GM12878 (cell line): ENCODE data around the gene NRP2. TPM values are rescaled to one million over a fixed set of nuclear protein-coding genes. Genes with fewer than 3 reads are reported as not detected.

Experiments used
- ATAC-seq: fragments of 200-7000 bp; cut with Tn5 transposase; 3 replicates; pipeline ENCODE4 v1.9.1; 2020; ENCODE audit warnings: mild to moderate bottlenecking, moderate library complexity
- BruUV-seq: library from RNA; stranded (reverse); fragments of 400-500 nt; replicated peaks from 2 replicates; lab custom pipeline; 2021; lab: Mats Ljungman, UMichigan
- CTCF ChIA-PET: fragments of 300-600 bp; sonication (Branson Sonifier 250); formaldehyde crosslinking; extraction: SDS; loops from one replicate; lab custom pipeline; 2021; ENCODE audit warnings: inconsistent platforms; lab: Yijun Ruan, JAX
- POLR2A ChIA-PET: fragments of 350-600 bp; formaldehyde crosslinking; extraction: SDS; loops from one replicate; lab custom pipeline; 2021; ENCODE audit warnings: inconsistent platforms; lab: Charles Lee
- RAD21 ChIA-PET: fragments of 300-600 bp; sonication (Branson Sonifier 250); formaldehyde crosslinking; loops from one replicate; lab custom pipeline; 2023; ENCODE audit warnings: antibody characterized with exemption; ENCODE audit not compliant: unreplicated experiment; lab: Charles Lee
- SMC1A ChIA-PET: fragments of 300-600 bp; sonication (Branson Sonifier 250); formaldehyde crosslinking; loops from one replicate; lab custom pipeline; 2023; ENCODE audit not compliant: unreplicated experiment, uncharacterized antibody; lab: Charles Lee
- DNase-seq: peaks from one replicate; pipeline ENCODE4 v3.0.0-alpha.2; 2011; ENCODE audit warnings: low read depth, low spot score
- FAIRE-seq: peaks from 3 replicates; lab custom pipeline; 2011; peaks lifted over from hg19 to GRCh38; lab: Jason Lieb, UNC
- H2AFZ ChIP-seq: 2 replicates; pipeline ENCODE4 v1.6.0; 2011; ENCODE audit warnings: low read depth, low read length, control low read depth; ENCODE audit not compliant: control insufficient read depth
- H3K27ac ChIP-seq: 2 replicates; pipeline ENCODE4 v1.5.1; 2011; ENCODE audit warnings: control low read depth; ENCODE audit not compliant: control insufficient read depth, insufficient read depth
- H3K27me3 ChIP-seq, 2 experiments: replicated peaks in 1 of 2; 2 replicates each; pipeline versions ENCODE4 v1.6.0 to v1.6.1; 2011; ENCODE audit warnings: low read length in 1 of 2; ENCODE audit not compliant: control insufficient read depth in 2 of 2, insufficient read depth in 2 of 2
- H3K36me3 ChIP-seq, 2 experiments: 2 replicates each; pipeline ENCODE4 v1.5.1; 2011; ENCODE audit warnings: low read length in 1 of 2; ENCODE audit not compliant: control insufficient read depth in 2 of 2, insufficient read depth in 2 of 2
- H3K4me1 ChIP-seq: 2 replicates; pipeline ENCODE4 v1.6.1; 2011; ENCODE audit warnings: mild to moderate bottlenecking, low read length, moderate library complexity, mixed read lengths; ENCODE audit not compliant: control insufficient read depth, insufficient read depth
- H3K4me2 ChIP-seq: 2 replicates; pipeline ENCODE4 v1.6.0; 2011; ENCODE audit warnings: control low read depth; ENCODE audit not compliant: control insufficient read depth, insufficient read depth
- H3K4me3 ChIP-seq: fragments of 200-600 bp; sonication (generic); 2 replicates; pipeline ENCODE4 v1.5.1; 2016
- H3K79me2 ChIP-seq: 2 replicates; pipeline ENCODE4 v1.6.0; 2011; ENCODE audit warnings: low read length; ENCODE audit not compliant: control insufficient read depth, insufficient read depth
- H3K9ac ChIP-seq: 2 replicates; pipeline ENCODE4 v1.8.0; 2011; ENCODE audit warnings: low read length, control low read depth, mixed read lengths; ENCODE audit not compliant: control insufficient read depth, insufficient read depth
- H3K9me3 ChIP-seq: replicated peaks from 3 replicates; pipeline ENCODE4 v1.5.1; 2011; ENCODE audit warnings: mild to moderate bottlenecking, low read length; ENCODE audit not compliant: control insufficient read depth, insufficient read depth
- H4K20me1 ChIP-seq: 2 replicates; pipeline ENCODE4 v1.6.0; 2011; ENCODE audit not compliant: control insufficient read depth, insufficient read depth
- ASH2L ChIP-seq: fragments of 300-600, 200-600 bp; sonication (generic); IDR thresholded peaks from 2 replicates; pipeline ENCODE4 v1.6.1; 2017; ENCODE audit warnings: low read depth, mild to moderate bottlenecking, borderline replicate concordance
- BCL11A ChIP-seq: IDR thresholded peaks from 2 replicates; pipeline ENCODE4 v1.6.1; 2011; ENCODE audit warnings: low read depth, low read length
- BMI1 ChIP-seq: fragments of 450-650 bp; IDR thresholded peaks from 2 replicates; pipeline ENCODE4 v1.6.1; 2016; ENCODE audit warnings: mild to moderate bottlenecking, moderate library complexity, borderline replicate concordance
- CBX3 ChIP-seq: fragments of 200-600 bp; sonication (generic); IDR thresholded peaks from 2 replicates; pipeline ENCODE4 v1.6.1; 2016; ENCODE audit warnings: low read depth, borderline replicate concordance
- CBX5 ChIP-seq: sonication (generic); IDR thresholded peaks from 2 replicates; pipeline ENCODE4 v1.6.1; 2016; ENCODE audit warnings: low read depth, moderate library complexity, mild to moderate bottlenecking, inconsistent platforms
- ESRRA ChIP-seq: IDR thresholded peaks from 2 replicates; pipeline ENCODE4 v1.6.1; 2012; ENCODE audit warnings: mild to moderate bottlenecking, low read length, improper control_type of control experiment
- EZH2 ChIP-seq: IDR thresholded peaks from 2 replicates; pipeline ENCODE4 v1.6.1; 2012; ENCODE audit warnings: low read depth, mild to moderate bottlenecking, control low read depth, inconsistent platforms, low read length, borderline replicate concordance; ENCODE audit not compliant: control insufficient read depth
- PAX5 ChIP-seq: IDR thresholded peaks from 2 replicates; pipeline ENCODE4 v1.6.1; 2011; ENCODE audit warnings: low read depth, low read length, borderline replicate concordance
- PKNOX1 ChIP-seq: fragments of 450-650 bp; IDR thresholded peaks from 2 replicates; pipeline ENCODE4 v1.6.1; 2016; ENCODE audit warnings: mild to moderate bottlenecking
- PRDM15 ChIP-seq: fragments of 450-650 bp; formaldehyde crosslinking; IDR thresholded peaks from 2 replicates; pipeline ENCODE4 v1.4.0; 2020; ENCODE audit warnings: mild to moderate bottlenecking, moderate library complexity
- RAD51 ChIP-seq: fragments of 450-650 bp; IDR thresholded peaks from 2 replicates; pipeline ENCODE4 v1.6.1; 2016; ENCODE audit warnings: moderate library complexity, mild to moderate bottlenecking, inconsistent platforms
- SP1 ChIP-seq: IDR thresholded peaks from one replicate; pipeline ENCODE4 v1.6.1; 2011; ENCODE audit warnings: low read depth, low read length
- SPI1 ChIP-seq: IDR thresholded peaks from 2 replicates; pipeline ENCODE4 v1.6.1; 2011; ENCODE audit warnings: low read depth, mild to moderate bottlenecking, low read length, moderate library complexity, borderline replicate concordance; ENCODE audit not compliant: insufficient read depth
- WGBS: methylation state at CpG from one replicate; pipeline ENCODE4 v1.1.6; 2016; ENCODE audit warnings: low lambda C conversion rate; ENCODE audit not compliant: insufficient replicate concordance, insufficient coverage; ENCODE audit errors: missing lambda C conversion rate; 5-methylcytosine and 5-hydroxymethylcytosine counted together
- in situ Hi-C: fragments of 300-500 bp; cut with MboI; formaldehyde crosslinking; loops from 9 replicates; pipeline ENCODE4 v1.14.3; 2018; ENCODE audit warnings: mixed read lengths
- intact Hi-C: fragments of 100-400 bp; cut with micrococcal nuclease; formaldehyde crosslinking; loops from one replicate; pipeline ENCODE4 v1.14.2; 2022; ENCODE audit not compliant: unreplicated experiment
- polyA plus RNA-seq, 11 experiments: library from polyadenylated mRNA; depleted of rRNA in 4 of 11; unstranded in 6 of 11; stranded (reverse) in 5 of 11; fragments of >200 nt; fragmentation: Nextera tagmentation in 4 of 11; fragmentation: Illumina TruSeq in 1 of 11; extraction: Ambion mirVana in 4 of 11; extraction: Trizol in 1 of 11; gene quantifications; 1 replicate in 1 of 11; 2 replicates in 10 of 11; pipeline versions ENCODE4 v1.2.1 to v1.2.3, GENCODE V29; 2011 to 2016; ENCODE audit warnings: inconsistent platforms in 2 of 11, missing spikeins in 2 of 11, low read depth in 1 of 11
- total RNA-seq, 4 experiments: library from RNA; depleted of rRNA in 3 of 4; stranded (reverse); fragments of >200 nt in 3 of 4; fragmentation: Illumina TruSeq in 1 of 4; extraction: Trizol in 1 of 4; gene quantifications; 2 replicates each; pipeline versions ENCODE4 v1.2.1 to v1.2.3, GENCODE V29; 2013 to 2021
- TF ChIP-seq, protein P1 (sequence below): IDR thresholded peaks from 2 replicates; pipeline ENCODE4 v1.6.1; 2011; ENCODE audit warnings: borderline replicate concordance, low read depth, mild to moderate bottlenecking, moderate library complexity, low read length; ENCODE audit not compliant: insufficient read depth, poor library complexity, severe bottlenecking
- TF ChIP-seq, protein P2 (sequence below): fragments of 450-650 bp; IDR thresholded peaks from 2 replicates; pipeline ENCODE4 v1.6.1; 2017; ENCODE audit warnings: mild to moderate bottlenecking
- TF ChIP-seq, protein P3 (sequence below): fragments of 450-650 bp; IDR thresholded peaks from 2 replicates; pipeline ENCODE4 v1.6.1; 2014; ENCODE audit warnings: mild to moderate bottlenecking

The NRP2 gene
- total and polyA plus RNA-seq, 10 of the 15 experiments (the other 5 are each of a cell fraction or from before 2014, with no cell fraction given): 0.06 to 1.2 (median 0.46) TPM

GRCh38 chr2:205656461-205656860, 25.8 kb upstream of the NRP2 start:
- Histone ChIP-seq H3K4me1 (no peaks in the 10 kb centered on the region; the same call in 1 of the 2 replicates), H3K9ac (no peak overlapping the region), H3K27ac (no peak overlapping the region), H2AFZ (no peak overlapping the region), H4K20me1 (no peaks in the 10 kb centered on the region), H3K79me2 (no peaks in the 10 kb centered on the region), H3K36me3 (no peaks in the 10 kb centered on the region), H3K4me3 (no peak overlapping the region), H3K27me3 (peaks cover 0 to 7% of the 10 kb centered on the region in 2 experiments; a peak in 3 of 4 replicates), H3K9me3 (no peaks in the 10 kb centered on the region), H3K4me2 (no peak overlapping the region)
- DNase-seq: no peak
- ChIA-PET SMC1A (no interaction called here), POLR2A (no interaction called here), CTCF (no interaction called here), RAD21 (no interaction called here)
- 19% methylated on average over 7 of the region's 7 CpGs for WGBS
- no peak for ATAC-seq
- BruUV-seq: no TSS peak
- in situ Hi-C loops (no loop called here), intact Hi-C loops (no loop called here)
- no peak for FAIRE-seq
- TF ChIP-seq PKNOX1: no peak
- TF ChIP-seq PAX5: no peak
- TF ChIP-seq, protein P1, sequence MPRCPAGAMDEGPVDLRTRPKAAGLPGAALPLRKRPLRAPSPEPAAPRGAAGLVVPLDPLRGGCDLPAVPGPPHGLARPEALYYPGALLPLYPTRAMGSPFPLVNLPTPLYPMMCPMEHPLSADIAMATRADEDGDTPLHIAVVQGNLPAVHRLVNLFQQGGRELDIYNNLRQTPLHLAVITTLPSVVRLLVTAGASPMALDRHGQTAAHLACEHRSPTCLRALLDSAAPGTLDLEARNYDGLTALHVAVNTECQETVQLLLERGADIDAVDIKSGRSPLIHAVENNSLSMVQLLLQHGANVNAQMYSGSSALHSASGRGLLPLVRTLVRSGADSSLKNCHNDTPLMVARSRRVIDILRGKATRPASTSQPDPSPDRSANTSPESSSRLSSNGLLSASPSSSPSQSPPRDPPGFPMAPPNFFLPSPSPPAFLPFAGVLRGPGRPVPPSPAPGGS: no peak
- TF ChIP-seq PRDM15: no peak
- TF ChIP-seq, protein P2, sequence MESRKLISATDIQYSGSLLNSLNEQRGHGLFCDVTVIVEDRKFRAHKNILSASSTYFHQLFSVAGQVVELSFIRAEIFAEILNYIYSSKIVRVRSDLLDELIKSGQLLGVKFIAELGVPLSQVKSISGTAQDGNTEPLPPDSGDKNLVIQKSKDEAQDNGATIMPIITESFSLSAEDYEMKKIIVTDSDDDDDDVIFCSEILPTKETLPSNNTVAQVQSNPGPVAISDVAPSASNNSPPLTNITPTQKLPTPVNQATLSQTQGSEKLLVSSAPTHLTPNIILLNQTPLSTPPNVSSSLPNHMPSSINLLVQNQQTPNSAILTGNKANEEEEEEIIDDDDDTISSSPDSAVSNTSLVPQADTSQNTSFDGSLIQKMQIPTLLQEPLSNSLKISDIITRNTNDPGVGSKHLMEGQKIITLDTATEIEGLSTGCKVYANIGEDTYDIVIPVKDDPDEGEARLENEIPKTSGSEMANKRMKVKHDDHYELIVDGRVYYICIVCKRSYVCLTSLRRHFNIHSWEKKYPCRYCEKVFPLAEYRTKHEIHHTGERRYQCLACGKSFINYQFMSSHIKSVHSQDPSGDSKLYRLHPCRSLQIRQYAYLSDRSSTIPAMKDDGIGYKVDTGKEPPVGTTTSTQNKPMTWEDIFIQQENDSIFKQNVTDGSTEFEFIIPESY: no peak
- TF ChIP-seq, protein P3, sequence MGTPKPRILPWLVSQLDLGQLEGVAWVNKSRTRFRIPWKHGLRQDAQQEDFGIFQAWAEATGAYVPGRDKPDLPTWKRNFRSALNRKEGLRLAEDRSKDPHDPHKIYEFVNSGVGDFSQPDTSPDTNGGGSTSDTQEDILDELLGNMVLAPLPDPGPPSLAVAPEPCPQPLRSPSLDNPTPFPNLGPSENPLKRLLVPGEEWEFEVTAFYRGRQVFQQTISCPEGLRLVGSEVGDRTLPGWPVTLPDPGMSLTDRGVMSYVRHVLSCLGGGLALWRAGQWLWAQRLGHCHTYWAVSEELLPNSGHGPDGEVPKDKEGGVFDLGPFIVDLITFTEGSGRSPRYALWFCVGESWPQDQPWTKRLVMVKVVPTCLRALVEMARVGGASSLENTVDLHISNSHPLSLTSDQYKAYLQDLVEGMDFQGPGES: no peak
- TF ChIP-seq EZH2: no peak
- TF ChIP-seq BCL11A: no peak
- no peak for TF ChIP-seq CBX3
- no peak for TF ChIP-seq ESRRA
- no peak for TF ChIP-seq RAD51
- no peak for TF ChIP-seq SPI1
- TF ChIP-seq CBX5: no peak
- TF ChIP-seq BMI1: no peak
- TF ChIP-seq ASH2L: no peak
- no peak for TF ChIP-seq SP1
